Tongue (tissue), 2 donors: Measurements from ENCODE around the gene NOP10. TPM values are rescaled to one million over a fixed set of nuclear protein-coding genes. Genes with fewer than 3 reads are reported as not detected.
"Not testable (repeated sequence)": the region's sequence is repeated elsewhere in the genome, so short reads cannot be mapped to it uniquely, and the experiment has no call there.

Experiments
- DNase-seq: peaks from one replicate; pipeline ENCODE4 v3.0.0-alpha.2; 2015
- total RNA-seq: library from RNA; depleted of rRNA; stranded (reverse); fragments of >200 nt; gene quantifications from one replicate; pipeline ENCODE4 v1.2.3, GENCODE V29; 2014

NOP10 gene
- total RNA-seq, result 64.8 TPM

- peak; percentile 96 for DNase-seq
Observed at GRCh38 chr15:34342737-34343575, at the start of gene NOP10, which contains the start of gene NUTM1. NOP10 (minus strand) TSS chr15:34343136; CDS start chr15:34343073, 63 bp downstream. NUTM1 (plus strand) TSS chr15:34343315; CDS start chr15:34343697, 382 bp downstream.

- not testable (repeated sequence) for DNase-seq
Observed at GRCh38 chr15:34389594-34390086, 46.7 kb upstream of the NOP10 start.

- DNase-seq, result not testable (repeated sequence)
Observed at GRCh38 chr15:34381829-34382521, 39.0 kb upstream of the NOP10 start.

GRCh38 chr15:34380491-34380890 is 37.6 kb upstream of the NOP10 start:
- not testable (repeated sequence) for DNase-seq

- DNase-seq, result no peak
Observed at GRCh38 chr15:34376856-34377255, 33.9 kb upstream of the NOP10 start.

- DNase-seq, result not testable (repeated sequence)
Observed at GRCh38 chr15:34375541-34375940, 32.6 kb upstream of the NOP10 start.

GRCh38 chr15:34374816-34375215 is 31.9 kb upstream of the NOP10 start:
- no peak for DNase-seq

- no peak for DNase-seq
Observed at GRCh38 chr15:34373951-34374350, 31.0 kb upstream of the NOP10 start.

GRCh38 chr15:34370643-34371042 is 27.7 kb upstream of the NOP10 start:
- DNase-seq, result no peak

- DNase-seq, result no peak
Observed at GRCh38 chr15:34370129-34370528, 27.2 kb upstream of the NOP10 start.

- DNase-seq, result peak; percentile 94
Observed at GRCh38 chr15:34367101-34368081, 24.5 kb upstream of the NOP10 start, which contains the start of gene LPCAT4. LPCAT4 (minus strand) TSS chr15:34367196; CDS start chr15:34367100, 96 bp downstream.

- peak; percentile 58 for DNase-seq
Observed at GRCh38 chr15:34366271-34367065, 23.5 kb upstream of the NOP10 start.

GRCh38 chr15:34365836-34366235 is 22.9 kb upstream of the NOP10 start:
- DNase-seq, result peak; percentile 6

- DNase-seq, result peak; percentile 5
Observed at GRCh38 chr15:34365091-34365825, 22.3 kb upstream of the NOP10 start.

- no peak for DNase-seq
Observed at GRCh38 chr15:34364041-34364440, 21.1 kb upstream of the NOP10 start.

GRCh38 chr15:34362047-34362773 is 19.3 kb upstream of the NOP10 start:
- DNase-seq, result no peak

- DNase-seq, result no peak
Observed at GRCh38 chr15:34361278-34361677, 18.3 kb upstream of the NOP10 start.

- peak; percentile 25 for DNase-seq
Observed at GRCh38 chr15:34360298-34360697, 17.4 kb upstream of the NOP10 start.

GRCh38 chr15:34359416-34359815 is 16.5 kb upstream of the NOP10 start:
- DNase-seq, result no peak
